Parathyroid adenoma (tissue), 2 donors: ENCODE measurements around the gene CCDC149.

Experiments
- H2AFZ ChIP-seq: fragments of 300-600 bp; sonication (generic); one replicate; pipeline ENCODE4 v1.7.0; 2017; ENCODE audit warnings: antibody characterized with exemption, mild to moderate bottlenecking
- H3K27ac ChIP-seq: fragments of 300-600 bp; sonication (generic); one replicate; pipeline ENCODE4 v1.7.0; 2017
- H3K27me3 ChIP-seq: fragments of 300-600 bp; sonication (generic); one replicate; pipeline ENCODE4 v1.7.0; 2017; ENCODE audit warnings: low read length; ENCODE audit not compliant: control insufficient read depth, insufficient read depth
- H3K36me3 ChIP-seq: fragments of 300-600 bp; sonication (generic); one replicate; pipeline ENCODE4 v1.7.0; 2017; ENCODE audit warnings: low read length; ENCODE audit not compliant: control insufficient read depth, insufficient read depth
- H3K4me1 ChIP-seq: fragments of 300-600 bp; sonication (generic); one replicate; pipeline ENCODE4 v1.7.0; 2017; ENCODE audit warnings: control low read depth
- H3K4me2 ChIP-seq: fragments of 300-600 bp; sonication (generic); one replicate; pipeline ENCODE4 v1.7.0; 2017; ENCODE audit warnings: low read length
- H3K4me3 ChIP-seq: fragments of 300-600 bp; sonication (generic); one replicate; pipeline ENCODE4 v1.7.0; 2017; ENCODE audit warnings: low read depth, low read length
- H3K79me2 ChIP-seq: fragments of 300-600 bp; sonication (generic); one replicate; pipeline ENCODE4 v1.7.0; 2017; ENCODE audit warnings: control low read depth
- H3K9ac ChIP-seq: fragments of 300-600 bp; sonication (generic); one replicate; pipeline ENCODE4 v1.7.0; 2017; ENCODE audit warnings: mild to moderate bottlenecking
- H3K9me3 ChIP-seq: fragments of 300-600 bp; sonication (generic); one replicate; pipeline ENCODE4 v1.7.0; 2017; ENCODE audit warnings: low read length; ENCODE audit not compliant: control insufficient read depth
- TF ChIP-seq, protein P1 (sequence below): fragments of 300-600 bp; sonication (generic); IDR thresholded peaks from one replicate; pipeline ENCODE4 v1.7.0; 2017; ENCODE audit warnings: antibody characterized with exemption, mild to moderate bottlenecking
- donor health status: primary hyperparathyroidism.

CCDC149 gene

DNA sequence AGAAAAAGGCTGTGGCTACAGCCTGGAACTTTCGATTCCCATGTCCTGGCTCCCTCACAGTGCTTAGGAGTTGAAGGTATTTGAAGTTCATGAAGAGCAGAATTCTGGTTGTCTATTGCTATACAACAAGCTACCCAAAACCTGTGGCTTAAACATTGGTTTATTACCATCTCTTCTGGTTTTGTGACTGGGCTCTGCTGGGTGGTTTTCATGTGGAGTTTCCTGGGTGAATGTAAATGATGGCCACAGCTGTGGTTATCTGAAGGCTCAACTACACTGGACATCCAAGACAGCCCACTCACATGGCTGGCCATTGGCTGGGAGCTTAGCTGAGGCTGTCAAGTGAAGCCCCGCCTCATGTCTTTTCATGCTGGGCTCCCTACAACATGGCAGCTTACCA lies 7.2 kb upstream of the CCDC149 start:
- H3K4me1 ChIP-seq, result no peaks in the 10 kb centered on the region
- H3K9ac ChIP-seq, result no peak overlapping the region
- no peaks in the 10 kb centered on the region for H3K27me3 ChIP-seq
- H3K27ac ChIP-seq, result no peak overlapping the region
- no peaks in the 10 kb centered on the region for H3K79me2 ChIP-seq
- H3K4me2 ChIP-seq, result no peak overlapping the region
- TF ChIP-seq, protein P1, sequence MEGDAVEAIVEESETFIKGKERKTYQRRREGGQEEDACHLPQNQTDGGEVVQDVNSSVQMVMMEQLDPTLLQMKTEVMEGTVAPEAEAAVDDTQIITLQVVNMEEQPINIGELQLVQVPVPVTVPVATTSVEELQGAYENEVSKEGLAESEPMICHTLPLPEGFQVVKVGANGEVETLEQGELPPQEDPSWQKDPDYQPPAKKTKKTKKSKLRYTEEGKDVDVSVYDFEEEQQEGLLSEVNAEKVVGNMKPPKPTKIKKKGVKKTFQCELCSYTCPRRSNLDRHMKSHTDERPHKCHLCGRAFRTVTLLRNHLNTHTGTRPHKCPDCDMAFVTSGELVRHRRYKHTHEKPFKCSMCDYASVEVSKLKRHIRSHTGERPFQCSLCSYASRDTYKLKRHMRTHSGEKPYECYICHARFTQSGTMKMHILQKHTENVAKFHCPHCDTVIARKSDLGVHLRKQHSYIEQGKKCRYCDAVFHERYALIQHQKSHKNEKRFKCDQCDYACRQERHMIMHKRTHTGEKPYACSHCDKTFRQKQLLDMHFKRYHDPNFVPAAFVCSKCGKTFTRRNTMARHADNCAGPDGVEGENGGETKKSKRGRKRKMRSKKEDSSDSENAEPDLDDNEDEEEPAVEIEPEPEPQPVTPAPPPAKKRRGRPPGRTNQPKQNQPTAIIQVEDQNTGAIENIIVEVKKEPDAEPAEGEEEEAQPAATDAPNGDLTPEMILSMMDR, result no peak
- H3K9me3 ChIP-seq, result peaks cover 5% of the 10 kb centered on the region
- H3K36me3 ChIP-seq, result no peaks in the 10 kb centered on the region
- H2AFZ ChIP-seq, result no peak overlapping the region
- H3K4me3 ChIP-seq, result no peak overlapping the region

GRCh38 chr4:24917076-24917856 lies 4.4 kb upstream of the CCDC149 start:
- TF ChIP-seq, protein P1, result no peak
- no peaks in the 10 kb centered on the region for H3K27me3 ChIP-seq
- no peak overlapping the region for H3K9ac ChIP-seq
- H3K27ac ChIP-seq, result no peak overlapping the region
- no peaks in the 10 kb centered on the region for H3K36me3 ChIP-seq
- H3K4me3 ChIP-seq, result no peak overlapping the region
- H3K9me3 ChIP-seq, result peaks cover 5% of the 10 kb centered on the region
- H2AFZ ChIP-seq, result no peak overlapping the region
- no peak overlapping the region for H3K4me2 ChIP-seq
- no peaks in the 10 kb centered on the region for H3K79me2 ChIP-seq
- H3K4me1 ChIP-seq, result no peaks in the 10 kb centered on the region

- no peak overlapping the region for H3K27ac ChIP-seq
- no peaks in the 10 kb centered on the region for H3K27me3 ChIP-seq
- H3K79me2 ChIP-seq, result no peaks in the 10 kb centered on the region
- H3K4me1 ChIP-seq, result no peaks in the 10 kb centered on the region
- no peak overlapping the region for H3K4me3 ChIP-seq
- H3K9ac ChIP-seq, result no peak overlapping the region
- no peaks in the 10 kb centered on the region for H3K36me3 ChIP-seq
- TF ChIP-seq, protein P1, result no peak
- H3K9me3 ChIP-seq, result peaks cover 5% of the 10 kb centered on the region
- H3K4me2 ChIP-seq, result no peak overlapping the region
- no peak overlapping the region for H2AFZ ChIP-seq
Observed at GRCh38 chr4:24915121-24915922, 2.5 kb upstream of the CCDC149 start.

DNA sequence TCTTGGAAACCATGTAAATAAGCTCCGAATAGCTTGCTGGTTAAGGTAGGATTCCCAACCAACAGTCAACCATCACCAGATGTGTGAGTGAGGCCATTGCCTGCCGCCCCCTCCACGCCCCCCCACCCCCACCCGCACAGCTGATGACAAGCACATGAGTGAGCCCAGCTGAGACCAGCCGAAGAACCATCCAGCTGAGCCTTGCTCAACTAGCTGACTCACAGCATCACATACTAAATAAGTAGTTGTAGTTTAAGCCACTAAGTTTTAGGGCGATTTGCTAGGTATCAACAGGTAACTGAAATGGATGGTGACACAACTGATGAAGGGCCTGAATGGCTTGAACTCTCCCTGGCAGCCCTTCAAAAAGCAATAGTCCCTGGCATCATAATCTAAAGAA lies 1.6 kb upstream of the CCDC149 start:
- H3K9me3 ChIP-seq, result no peaks in the 10 kb centered on the region
- H3K4me3 ChIP-seq, result no peak overlapping the region
- H3K9ac ChIP-seq, result no peak overlapping the region
- H2AFZ ChIP-seq, result no peak overlapping the region
- H3K27ac ChIP-seq, result no peak overlapping the region
- no peaks in the 10 kb centered on the region for H3K27me3 ChIP-seq
- H3K4me1 ChIP-seq, result no peaks in the 10 kb centered on the region
- H3K36me3 ChIP-seq, result no peaks in the 10 kb centered on the region
- H3K79me2 ChIP-seq, result no peaks in the 10 kb centered on the region
- TF ChIP-seq, protein P1, result no peak
- H3K4me2 ChIP-seq, result no peak overlapping the region
